D721Med (cell line): ENCODE measurements around the gene SARDH.

Experiments
- DNase-seq: peaks from one replicate; pipeline ENCODE4 v3.0.0; 2011; ENCODE audit warnings: low spot score; ENCODE audit not compliant: insufficient read length
- FAIRE-seq: peaks from 2 replicates; lab custom pipeline; 2011; peaks lifted over from hg19 to GRCh38; lab: Jason Lieb, UNC
- TF ChIP-seq, protein P1 (sequence below): IDR thresholded peaks from 2 replicates; pipeline ENCODE4 v1.5.1; 2012; ENCODE audit warnings: mild to moderate bottlenecking, control low read depth; ENCODE audit not compliant: insufficient read depth; ENCODE audit errors: missing control alignments

Gene SARDH

DNA sequence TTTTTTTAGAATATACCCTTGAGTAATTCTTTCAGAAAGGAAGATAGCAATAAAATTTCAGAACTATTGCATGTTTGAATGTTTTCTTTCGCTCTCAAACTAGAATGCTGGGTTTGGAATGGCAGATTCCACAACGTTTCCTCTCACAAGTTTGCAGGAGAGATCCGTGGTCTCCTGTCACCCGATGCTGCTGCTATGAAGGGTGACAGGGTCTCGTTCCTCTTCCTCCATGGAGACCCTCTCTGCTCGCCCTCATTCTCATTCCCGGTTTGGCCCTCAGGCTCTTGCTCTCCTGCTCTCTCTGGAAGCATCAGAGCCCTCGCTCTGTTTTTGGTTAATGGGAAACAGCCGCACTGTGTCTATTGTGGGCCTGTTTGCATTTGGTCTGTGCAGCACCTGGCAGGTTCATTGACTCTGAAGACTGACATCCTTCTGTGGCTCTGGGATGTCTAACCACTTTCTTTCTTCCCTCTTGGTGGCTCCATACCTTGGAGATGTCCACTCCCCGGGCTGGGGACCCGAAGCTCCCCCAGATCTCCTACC, 116.4 kb downstream of the SARDH start:
- FAIRE-seq = no peak
- TF ChIP-seq, protein P1, sequence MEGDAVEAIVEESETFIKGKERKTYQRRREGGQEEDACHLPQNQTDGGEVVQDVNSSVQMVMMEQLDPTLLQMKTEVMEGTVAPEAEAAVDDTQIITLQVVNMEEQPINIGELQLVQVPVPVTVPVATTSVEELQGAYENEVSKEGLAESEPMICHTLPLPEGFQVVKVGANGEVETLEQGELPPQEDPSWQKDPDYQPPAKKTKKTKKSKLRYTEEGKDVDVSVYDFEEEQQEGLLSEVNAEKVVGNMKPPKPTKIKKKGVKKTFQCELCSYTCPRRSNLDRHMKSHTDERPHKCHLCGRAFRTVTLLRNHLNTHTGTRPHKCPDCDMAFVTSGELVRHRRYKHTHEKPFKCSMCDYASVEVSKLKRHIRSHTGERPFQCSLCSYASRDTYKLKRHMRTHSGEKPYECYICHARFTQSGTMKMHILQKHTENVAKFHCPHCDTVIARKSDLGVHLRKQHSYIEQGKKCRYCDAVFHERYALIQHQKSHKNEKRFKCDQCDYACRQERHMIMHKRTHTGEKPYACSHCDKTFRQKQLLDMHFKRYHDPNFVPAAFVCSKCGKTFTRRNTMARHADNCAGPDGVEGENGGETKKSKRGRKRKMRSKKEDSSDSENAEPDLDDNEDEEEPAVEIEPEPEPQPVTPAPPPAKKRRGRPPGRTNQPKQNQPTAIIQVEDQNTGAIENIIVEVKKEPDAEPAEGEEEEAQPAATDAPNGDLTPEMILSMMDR = no peak
- no peak for DNase-seq

DNA sequence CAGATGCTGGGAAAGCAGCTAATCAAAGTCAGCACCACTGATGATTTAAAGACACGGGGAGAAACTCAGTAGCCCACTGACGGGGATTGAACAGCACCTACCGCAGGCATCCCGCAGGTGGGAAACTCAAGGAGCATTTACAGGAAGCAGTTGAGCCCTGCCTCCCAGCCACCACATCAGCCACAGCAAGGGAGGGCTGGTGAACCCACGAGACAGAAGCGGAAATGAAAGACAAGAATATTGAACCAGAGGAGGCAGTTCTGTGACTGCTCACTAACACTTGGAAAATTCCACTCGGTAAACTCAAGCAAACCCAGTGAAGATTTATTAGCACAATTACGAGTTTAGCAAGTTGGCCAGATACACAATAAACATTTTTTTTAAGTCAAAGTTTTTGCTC, 118.4 kb downstream of the SARDH start:
- FAIRE-seq = no peak
- no peak for DNase-seq
- TF ChIP-seq, protein P1 = no peak

DNA sequence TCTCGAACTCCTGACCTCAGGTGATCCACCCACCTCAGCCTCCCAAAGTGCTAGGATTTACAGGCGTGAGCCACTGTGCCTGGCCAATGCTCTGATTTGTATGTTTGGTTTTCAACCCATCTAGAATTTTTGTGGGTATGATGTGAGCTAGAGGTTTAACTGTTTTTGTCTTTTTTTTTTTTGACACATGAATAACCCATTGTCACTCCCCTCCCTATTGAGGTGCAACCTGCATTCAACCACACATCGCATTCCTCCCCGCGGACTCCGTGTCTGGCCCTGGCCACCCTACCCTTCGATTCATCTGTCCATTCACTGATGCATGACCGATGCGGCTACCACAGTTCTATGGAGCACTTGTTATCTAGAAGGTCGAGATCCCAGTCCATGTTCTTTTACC, 119.4 kb downstream of the SARDH start:
- DNase-seq (no peak), FAIRE-seq (no peak)
- TF ChIP-seq, protein P1 = no peak

GRCh38 chr9:133616643-133617405, 121.3 kb downstream of the SARDH start:
- TF ChIP-seq, protein P1 = no peak
- FAIRE-seq (no peak), DNase-seq (no peak)

DNA sequence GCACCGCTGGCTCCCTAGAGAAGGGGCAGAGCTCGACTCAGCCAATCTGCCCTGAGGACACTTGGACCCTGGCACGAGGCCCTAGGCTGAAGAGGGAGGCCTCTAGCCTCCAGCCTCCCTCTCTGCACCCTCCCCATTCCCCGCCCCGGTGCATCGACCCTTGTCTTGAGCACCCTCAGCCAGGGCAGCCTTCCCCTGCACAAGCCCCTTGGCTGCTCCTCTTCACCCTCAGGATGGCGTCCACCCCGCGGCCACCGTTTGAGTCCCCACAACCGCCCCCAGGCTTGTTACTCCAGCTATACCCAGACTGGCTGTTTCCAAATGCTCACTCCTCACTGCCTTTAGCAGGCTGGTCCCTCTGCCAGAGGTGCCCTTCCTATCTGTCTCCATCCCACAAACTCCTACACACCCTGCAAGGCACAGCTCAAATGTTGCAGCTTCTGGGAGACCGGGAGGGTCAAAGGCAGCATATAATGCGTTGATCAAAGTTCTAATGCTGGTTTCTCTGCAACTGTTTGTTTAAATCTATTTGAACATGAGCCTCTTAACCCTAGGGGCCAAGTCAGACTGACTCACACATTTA, 122.5 kb downstream of the SARDH start:
- TF ChIP-seq, protein P1 = no peak
- FAIRE-seq (no peak), DNase-seq (no peak)

DNA sequence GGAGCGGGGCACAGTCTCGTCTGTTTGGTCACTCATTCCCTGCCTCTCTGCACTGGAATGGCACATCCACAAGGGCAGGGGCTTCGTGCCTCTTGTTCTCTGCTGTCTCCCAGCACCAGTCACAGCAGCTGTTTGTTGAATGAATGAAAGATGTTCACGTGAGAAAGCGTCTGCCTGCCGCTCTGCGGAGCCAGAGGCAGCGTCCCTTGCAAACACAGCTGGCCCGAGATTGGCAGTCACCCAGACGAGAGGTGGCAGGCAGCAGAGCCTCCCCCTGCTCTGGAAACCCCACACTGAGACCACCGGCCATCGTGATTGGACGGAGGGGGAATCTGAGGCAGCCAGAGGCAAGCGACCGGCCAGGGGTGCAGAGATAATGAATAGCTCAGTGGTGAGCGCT, 123.0 kb downstream of the SARDH start:
- DNase-seq (no peak), FAIRE-seq (no peak)
- TF ChIP-seq, protein P1 = no peak

DNA sequence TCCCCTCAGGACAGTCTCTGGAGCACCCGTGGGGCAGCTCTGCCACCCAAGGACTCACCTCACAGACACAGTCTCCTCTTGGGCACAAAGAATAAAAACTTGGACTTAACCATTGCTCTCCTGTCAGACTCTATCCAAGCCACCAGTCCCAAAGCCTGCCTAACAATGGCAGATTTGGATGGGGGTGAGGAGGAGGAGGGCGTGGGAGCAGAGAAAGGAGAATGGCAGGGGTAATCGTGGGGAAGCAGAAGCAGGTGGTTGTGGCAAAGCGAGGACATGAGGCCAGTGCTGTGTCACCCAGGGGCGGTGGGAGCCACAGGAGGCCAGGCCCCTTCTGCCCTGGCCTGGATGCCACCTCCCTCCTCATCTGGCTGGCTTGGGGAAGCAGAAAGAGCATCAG, 123.5 kb downstream of the SARDH start:
- no peak for DNase-seq
- no peak for FAIRE-seq
- TF ChIP-seq, protein P1 = no peak
